Pancreas (tissue), 10 donors: ENCODE data around the gene ZNF547. TPM values are rescaled to one million over a fixed set of nuclear protein-coding genes. Genes with fewer than 3 reads are reported as not detected.
A peak's percentile ranks its signal among the peaks of the same experiment; 100 is the strongest.

Source experiments
- ATAC-seq, 4 donors: fragments of 200-7000 bp; cut with Tn5 transposase; one replicate each; pipeline versions ENCODE4 v1.8.0 to v1.9.1; 2020; ENCODE audit warnings: mild to moderate bottlenecking in 4 of 4, moderate library complexity in 4 of 4
- DNase-seq, 6 donors: peaks; one replicate each; pipeline ENCODE4 v3.0.0-alpha.2; 2020
- FAIRE-seq: peaks from 2 replicates; lab custom pipeline; 2012; peaks lifted over from hg19 to GRCh38; lab: Jason Lieb, UNC
- H3K27ac ChIP-seq, 4 donors: fragments of 200-600 bp; sonication (generic); 1 replicate in 3 of 4; 2 replicates in 1 of 4; pipeline versions ENCODE4 v1.5.0 to v1.8.0; 2020
- H3K27me3 ChIP-seq, 4 donors: fragments of 200-600 bp; one replicate each; pipeline ENCODE4 v1.8.0; 2021
- H3K36me3 ChIP-seq, 3 donors: fragments of 200-600 bp; sonication (generic) in 1 of 3; one replicate each; pipeline versions ENCODE4 v1.5.0 to v1.8.0; 2020 to 2021
- H3K4me1 ChIP-seq, 3 donors: fragments of 200-600 bp; one replicate each; pipeline ENCODE4 v1.8.0; 2021
- H3K4me3 ChIP-seq, 4 donors: fragments of 200-600 bp; sonication (generic) in 2 of 4; one replicate each; pipeline versions ENCODE4 v1.5.0 to v1.8.0; 2020 to 2021
- H3K9me3 ChIP-seq, 4 donors: fragments of 200-600 bp; one replicate each; pipeline ENCODE4 v1.8.0; 2021
- CTCF ChIP-seq, 4 donors: fragments of 200-600 bp; sonication (generic) in 3 of 4; IDR thresholded peaks; one replicate each; pipeline versions ENCODE4 v1.5.0 to v1.8.0; 2021; ENCODE audit warnings: antibody characterized with exemption in 4 of 4
- WGBS, 2 donors: extraction: QIAGEN DNeasy Blood & Tissue Kit; methylation state at CpG; one replicate each; pipeline ENCODE4 v1.1.7; 2013; 5-methylcytosine and 5-hydroxymethylcytosine counted together
- intact Hi-C, 3 donors: fragments of 100-400 bp; cut with DNase I; formaldehyde crosslinking; loops; one replicate each; pipeline versions ENCODE4 v1.11.1 to v1.14.2; 2022
- polyA plus RNA-seq, 2 donors: library from polyadenylated mRNA; stranded (reverse); fragments of 200-250 nt; gene quantifications; one replicate each; pipeline ENCODE4 v1.2.3, GENCODE V29; 2013
- total RNA-seq, 6 donors: library from RNA; stranded (reverse); fragmentation: NEBNext Ultra II Directional in 4 of 6; extraction: Animal tissue kit (Norgen Biotek cat#: 25700) in 4 of 6; gene quantifications; one replicate each; pipeline versions ENCODE4 v1.2.1 to v1.2.4, GENCODE V29; 2021 to 2023
- donor health status: healthy with polysubstance abuse.
- donor health status: DM: no; HTN: no; CAD: no; lungs with moderate emphysema.
- donor health status: DM: no; HTN: no; CAD: no.
- donor health status: control.
- donor health status: control.
- donor health status: Bipolar disorder and iron deficiency.
- donor health status: DM: yes; HTN: yes; CAD: no.
- donor health status: DM: no; HTN: no; CAD: no.
- donor health status: DM: no; HTN: no; CAD: no.
- donor health status: DM: yes; HTN: yes; CAD: no.

ZNF547 gene
- total and polyA plus RNA-seq, 8 donors, result 0.60 to 4.1 (median 1.3) TPM

GRCh38 chr19:57377498-57378146 lies 14.3 kb downstream of the ZNF547 start:
- 87 to 95% methylated on average over 3 of the region's 3 CpGs for WGBS, 2 donors

DNA sequence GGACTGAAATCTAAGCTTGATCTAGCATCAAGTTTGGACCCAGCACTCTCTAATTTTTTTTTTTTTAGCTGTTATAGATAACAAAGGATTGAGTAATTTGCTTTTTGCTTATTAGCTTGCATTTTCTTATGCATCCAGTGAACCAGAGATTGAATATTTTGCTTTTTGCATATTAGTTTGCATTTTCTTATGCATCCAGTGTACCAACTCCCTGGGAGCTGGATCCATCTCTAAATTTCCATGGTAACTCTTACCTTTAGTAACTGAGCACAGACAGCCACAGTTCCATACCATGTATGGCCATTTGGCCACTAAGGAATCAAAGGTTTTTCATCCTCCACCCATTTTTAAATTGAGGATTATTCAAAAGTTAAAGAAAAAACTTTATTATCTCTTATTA lies 17.6 kb downstream of the ZNF547 start:
- ATAC-seq, result no peak
- Histone ChIP-seq H3K9me3 (no peaks in the 10 kb centered on the region), H3K36me3 (peaks cover 0 to 13% (median 0%) of the 10 kb centered on the region in 3 donors), H3K27me3 (no peaks in the 10 kb centered on the region), H3K4me3 (no peak overlapping the region), H3K4me1 (no peaks in the 10 kb centered on the region), H3K27ac (no peak overlapping the region)
- intact Hi-C loops, result no loop called here
- FAIRE-seq, result no peak
- TF ChIP-seq CTCF (IDR thresholded peaks at IDR 0.05), result no peak
- no peak for DNase-seq

More at GRCh38 chr19:57377498-57378146, 14.3 kb downstream of the ZNF547 start:
- Histone ChIP-seq H3K9me3 (no peaks in the 10 kb centered on the region), H3K4me1 (no peaks in the 10 kb centered on the region), H3K4me3 (no peak overlapping the region), H3K36me3 (peaks cover 0 to 20% (median 0%) of the 10 kb centered on the region in 3 donors), H3K27me3 (no peaks in the 10 kb centered on the region), H3K27ac (no peak overlapping the region)
- intact Hi-C loops, result no loop called here
- ATAC-seq (no peak), FAIRE-seq (no peak), DNase-seq (no peak)
- TF ChIP-seq CTCF (IDR thresholded peaks at IDR 0.05), result no peak

DNA sequence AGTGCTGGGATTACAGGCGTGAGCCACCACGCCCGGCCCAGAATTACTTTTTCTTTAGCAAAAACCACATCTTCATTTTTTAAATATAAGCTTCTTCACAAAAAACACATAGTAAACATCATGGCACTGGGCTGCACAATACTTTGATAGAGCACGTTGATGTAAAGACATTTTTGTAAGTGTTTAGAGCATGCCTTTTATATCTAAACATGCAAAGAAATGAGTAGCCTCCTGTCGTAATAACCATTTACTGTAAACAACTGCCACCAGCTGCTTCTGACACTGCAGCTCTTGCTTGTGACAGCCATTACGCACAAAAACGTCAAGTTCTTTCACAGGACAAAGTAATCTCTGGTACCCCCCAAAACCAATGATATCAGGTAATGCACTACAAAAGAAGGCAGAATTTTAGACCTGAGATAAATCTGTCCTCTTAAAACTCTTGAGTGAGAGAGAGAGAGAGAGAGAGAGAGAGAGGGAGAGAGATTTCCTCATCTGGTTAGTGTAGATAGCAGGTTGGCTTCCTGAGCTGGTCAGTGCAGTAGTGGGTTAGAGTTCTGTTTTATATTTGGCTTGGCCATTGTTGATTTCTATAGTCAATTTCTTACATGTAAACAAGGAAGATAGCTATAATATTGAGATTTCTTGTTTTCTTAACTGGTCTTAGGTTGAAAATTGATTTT lies 19.6 kb downstream of the ZNF547 start:
- H3K27me3 ChIP-seq, result no peaks in the 10 kb centered on the region
- DNase-seq (no peak), ATAC-seq (no peak), FAIRE-seq (no peak)
- no peak for TF ChIP-seq CTCF (IDR thresholded peaks at IDR 0.05)
- H3K36me3 ChIP-seq, result peaks cover 0 to under 1% (median 0%) of the 10 kb centered on the region in 3 donors
- 62 to 74% methylated on average over 7 of the region's 7 CpGs for WGBS, 2 donors
- no peaks in the 10 kb centered on the region for H3K9me3 ChIP-seq
- H3K4me1 ChIP-seq, result no peaks in the 10 kb centered on the region
- intact Hi-C loops, result no loop called here
- H3K4me3 ChIP-seq, result no peak overlapping the region
- no peak overlapping the region for H3K27ac ChIP-seq

DNA sequence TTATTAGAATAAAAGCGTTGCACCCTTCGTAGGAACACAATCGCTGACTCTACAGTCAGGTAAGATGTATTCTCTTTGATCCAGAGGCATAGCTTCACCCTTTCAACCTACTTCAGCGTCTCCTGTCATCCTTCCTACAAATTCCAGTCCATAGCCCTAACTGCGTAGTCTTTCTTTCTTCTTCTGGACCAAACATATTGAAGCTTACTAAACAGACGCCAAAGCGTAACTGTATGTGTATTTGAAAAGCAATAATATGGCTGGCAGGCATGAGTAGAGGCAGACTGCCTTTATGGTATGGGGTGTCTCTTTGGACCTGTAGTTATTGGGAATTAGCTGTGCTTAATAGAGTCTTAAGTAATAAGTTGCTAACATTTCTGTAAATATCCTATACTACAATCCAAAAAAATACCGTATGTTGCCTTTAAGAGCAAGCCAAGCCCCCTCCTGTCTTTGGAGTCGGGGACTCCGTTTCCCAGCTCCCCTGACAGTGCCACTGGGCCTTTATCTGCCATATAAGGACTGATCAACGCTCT lies 25.9 kb downstream of the ZNF547 start:
- DNase-seq, result no peak
- intact Hi-C loops, result no loop called here
- H3K9me3 ChIP-seq, result no peaks in the 10 kb centered on the region
- FAIRE-seq, result peak; percentile 97
- H3K27me3 ChIP-seq, result no peaks in the 10 kb centered on the region
- H3K4me1 ChIP-seq, result peaks cover 0 to 6% (median 5%) of the 10 kb centered on the region in 3 donors
- 55 to 56% methylated on average over 11 of the region's 11 CpGs for WGBS, 2 donors
- no peaks in the 10 kb centered on the region for H3K36me3 ChIP-seq
- no peak for ATAC-seq
- peak overlapping the region; percentile 57 to 91 (median 85) for H3K4me3 ChIP-seq
- TF ChIP-seq CTCF (IDR thresholded peaks at IDR 0.05), result no peak
- H3K27ac ChIP-seq, result peak overlapping the region; percentile 56 to 84 (median 75)
